ENCODE measurements around the gene NSD2. TPM values are rescaled to one million over a fixed set of nuclear protein-coding genes. Genes with fewer than 3 reads are reported as not detected.

Gene NSD2
- total RNA-seq, 4 donors from 2014 or later, result 30.9 to 63.7 (median 40.3) TPM

- DNase-seq, result no peak
- H3K4me1 ChIP-seq, result peaks cover 5 to 16% of the 10 kb centered on the region in 2 donors
- intact Hi-C loops (cut with DNase I), result no loop called here
- H3K27ac ChIP-seq, result no peak overlapping the region
- H3K36me3 ChIP-seq, result peaks cover 0 to 5% of the 10 kb centered on the region in 2 donors
- 96 to 97% methylated on average over 7 of the region's 7 CpGs for WGBS, 2 donors
- TF ChIP-seq POLR2A (IDR thresholded peaks at IDR 0.05) (no peak), CTCF (IDR thresholded peaks at IDR 0.05) (no peak)
- no peaks in the 10 kb centered on the region for H3K9me3 ChIP-seq
- no peaks in the 10 kb centered on the region for H3K27me3 ChIP-seq
- no peak overlapping the region for H3K4me3 ChIP-seq (replicated peaks in 1 of 3)
These were observed 135.2 kb downstream of the NSD2 start for GRCh38 chr4:2006367-2006766.

GRCh38 chr4:2006956-2007653, 135.9 kb downstream of the NSD2 start:
- H3K27ac ChIP-seq, result no peak overlapping the region
- H3K4me1 ChIP-seq, result peaks cover 5 to 13% of the 10 kb centered on the region in 2 donors
- intact Hi-C loops (cut with DNase I), result no loop called here
- H3K27me3 ChIP-seq, result no peaks in the 10 kb centered on the region
- peak overlapping the region in 1 of 3 donors; percentile 84 for H3K4me3 ChIP-seq (replicated peaks in 1 of 3)
- no peak for DNase-seq
- no peaks in the 10 kb centered on the region for H3K9me3 ChIP-seq
- H3K36me3 ChIP-seq, result peaks cover 0 to 5% of the 10 kb centered on the region in 2 donors
- TF ChIP-seq POLR2A (IDR thresholded peaks at IDR 0.05), result no peak
- TF ChIP-seq CTCF (IDR thresholded peaks at IDR 0.05), result no peak
- WGBS, 2 donors, result 87 to 93% methylated on average over 15 of the region's 15 CpGs

- peak overlapping the region in 2 of 3 donors; percentile 97 to 99 for H3K27ac ChIP-seq
- no peaks in the 10 kb centered on the region for H3K27me3 ChIP-seq
- no peak for TF ChIP-seq CTCF (IDR thresholded peaks at IDR 0.05)
- no peak for TF ChIP-seq POLR2A (IDR thresholded peaks at IDR 0.05)
- no peak for DNase-seq
- WGBS, 2 donors, result 1% methylated on average over 37 to 46 of the region's 57 CpGs
- H3K36me3 ChIP-seq, result peaks cover 0 to 5% of the 10 kb centered on the region in 2 donors
- peaks cover 5 to 13% of the 10 kb centered on the region in 2 donors for H3K4me1 ChIP-seq
- H3K9me3 ChIP-seq, result no peaks in the 10 kb centered on the region
- peak overlapping the region; percentile 84 to 99 (median 99) for H3K4me3 ChIP-seq (replicated peaks in 1 of 3)
- intact Hi-C loops (cut with DNase I), result no loop called here
These were observed 136.8 kb downstream of the NSD2 start for GRCh38 chr4:2007804-2008670.

GRCh38 chr4:2008671-2008920, 137.4 kb downstream of the NSD2 start:
- Histone ChIP-seq H3K9me3 (no peaks in the 10 kb centered on the region), H3K36me3 (peaks cover 0 to under 1% of the 10 kb centered on the region in 2 donors), H3K27me3 (no peaks in the 10 kb centered on the region), H3K4me1 (peaks cover 5 to 13% of the 10 kb centered on the region in 2 donors), H3K27ac (peak overlapping the region; percentile 97 to 100 (median 99)), H3K4me3 (replicated peaks in 1 of 3) (peak overlapping the region; percentile 84 to 99 (median 99))
- DNase-seq, result no peak
- 0 to 2% methylated on average over 21 to 26 of the region's 27 CpGs for WGBS, 2 donors
- intact Hi-C loops (cut with DNase I), result no loop called here
- TF ChIP-seq POLR2A (IDR thresholded peaks at IDR 0.05), result no peak
- no peak for TF ChIP-seq CTCF (IDR thresholded peaks at IDR 0.05)
